LNCaP clone FGC (cell line): ENCODE measurements around the gene PTPRM.

Experiments
- DNase-seq: peaks from one replicate; pipeline ENCODE4 v3.0.0-alpha.2; 2011; ENCODE audit warnings: low read depth
- H3K4me3 ChIP-seq: 2 replicates; pipeline ENCODE4 v1.5.1; 2011; ENCODE audit warnings: mild to moderate bottlenecking, low read depth, low read length, control low read depth
- CTCF ChIP-seq: IDR thresholded peaks from 2 replicates; pipeline ENCODE4 v1.5.1; 2012; ENCODE audit warnings: mild to moderate bottlenecking; ENCODE audit not compliant: control insufficient read depth, insufficient read depth; ENCODE audit errors: extremely low read depth

The PTPRM gene

GRCh38 chr18:8207996-8208395, 640.9 kb downstream of the PTPRM start:
- H3K4me3 ChIP-seq: no peak overlapping the region
- no peak for DNase-seq
- TF ChIP-seq CTCF: no peak

- H3K4me3 ChIP-seq: no peak overlapping the region
- no peak for DNase-seq
- TF ChIP-seq CTCF: no peak
Observed at GRCh38 chr18:8208716-8209115, 641.6 kb downstream of the PTPRM start.

GRCh38 chr18:8212896-8213780, 646.0 kb downstream of the PTPRM start:
- DNase-seq: no peak
- no peak for TF ChIP-seq CTCF

GRCh38 chr18:8215741-8216140, 648.6 kb downstream of the PTPRM start:
- H3K4me3 ChIP-seq: no peak overlapping the region
- no peak for TF ChIP-seq CTCF
- DNase-seq: no peak

More at GRCh38 chr18:8212896-8213780, 646.0 kb downstream of the PTPRM start:
- H3K4me3 ChIP-seq: no peak overlapping the region

GRCh38 chr18:8217051-8217564, 650.0 kb downstream of the PTPRM start:
- H3K4me3 ChIP-seq: no peak overlapping the region

GRCh38 chr18:8218197-8218596, 651.1 kb downstream of the PTPRM start:
- no peak for DNase-seq
- no peak overlapping the region for H3K4me3 ChIP-seq
- no peak for TF ChIP-seq CTCF

More at GRCh38 chr18:8217051-8217564, 650.0 kb downstream of the PTPRM start:
- no peak for TF ChIP-seq CTCF
- DNase-seq: no peak
